ENCODE data around the gene SMAD3.

DNA sequence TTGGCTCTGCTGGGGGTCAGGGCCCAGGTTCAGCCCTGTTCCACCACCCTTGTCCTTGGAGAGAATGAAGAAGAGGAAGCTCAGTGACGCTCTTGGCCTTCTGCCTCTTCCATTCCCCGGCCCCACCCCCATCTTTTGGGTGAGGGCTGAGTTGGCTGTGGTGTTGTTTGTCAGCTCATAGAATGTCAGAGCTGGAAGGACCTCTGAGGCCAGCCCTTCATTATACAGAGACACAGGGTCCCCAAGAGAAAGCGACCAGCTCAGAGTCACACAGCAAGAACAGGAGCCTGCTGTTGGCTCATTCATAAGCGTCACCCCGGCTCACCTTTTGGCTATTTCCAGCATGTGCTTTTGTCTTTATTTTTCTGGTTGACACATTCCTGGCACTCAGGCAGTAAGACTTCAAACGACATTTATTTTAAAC lies 120.8 kb downstream of the SMAD3 start:
- TF ChIP-seq RAD21 (conservative IDR thresholded peaks at IDR 0.05) (no peak), EP300 (conservative IDR thresholded peaks at IDR 0.05; ENCODE audit: poor library complexity, severe bottlenecking) (no peak)
- TF ChIP-seq, protein P1, sequence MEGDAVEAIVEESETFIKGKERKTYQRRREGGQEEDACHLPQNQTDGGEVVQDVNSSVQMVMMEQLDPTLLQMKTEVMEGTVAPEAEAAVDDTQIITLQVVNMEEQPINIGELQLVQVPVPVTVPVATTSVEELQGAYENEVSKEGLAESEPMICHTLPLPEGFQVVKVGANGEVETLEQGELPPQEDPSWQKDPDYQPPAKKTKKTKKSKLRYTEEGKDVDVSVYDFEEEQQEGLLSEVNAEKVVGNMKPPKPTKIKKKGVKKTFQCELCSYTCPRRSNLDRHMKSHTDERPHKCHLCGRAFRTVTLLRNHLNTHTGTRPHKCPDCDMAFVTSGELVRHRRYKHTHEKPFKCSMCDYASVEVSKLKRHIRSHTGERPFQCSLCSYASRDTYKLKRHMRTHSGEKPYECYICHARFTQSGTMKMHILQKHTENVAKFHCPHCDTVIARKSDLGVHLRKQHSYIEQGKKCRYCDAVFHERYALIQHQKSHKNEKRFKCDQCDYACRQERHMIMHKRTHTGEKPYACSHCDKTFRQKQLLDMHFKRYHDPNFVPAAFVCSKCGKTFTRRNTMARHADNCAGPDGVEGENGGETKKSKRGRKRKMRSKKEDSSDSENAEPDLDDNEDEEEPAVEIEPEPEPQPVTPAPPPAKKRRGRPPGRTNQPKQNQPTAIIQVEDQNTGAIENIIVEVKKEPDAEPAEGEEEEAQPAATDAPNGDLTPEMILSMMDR (IDR thresholded peaks at IDR 0.05; ENCODE audit: poor library complexity, severe bottlenecking), result no peak

Data from neural cell (in vitro differentiated cells).